Mesendoderm (in vitro differentiated cells): ENCODE results near the gene SEMA6C.

Source experiments
- DNase-seq: peaks from one replicate; pipeline ENCODE4 v3.0.0; 2013
- H2AK5ac ChIP-seq: 2 replicates; pipeline ENCODE4 v1.6.1; 2013; ENCODE audit warnings: low read length, inconsistent platforms
- H2BK120ac ChIP-seq: 2 replicates; pipeline ENCODE4 v1.6.1; 2013; ENCODE audit warnings: low read depth, mild to moderate bottlenecking, low read length, moderate library complexity, mixed read lengths
- H2BK15ac ChIP-seq: replicated peaks from 2 replicates; pipeline ENCODE4 v1.6.1; 2013; ENCODE audit warnings: low read depth, mild to moderate bottlenecking, moderate library complexity
- H2BK5ac ChIP-seq: 2 replicates; pipeline ENCODE4 v1.6.1; 2013; ENCODE audit warnings: low read length, inconsistent platforms
- H3K18ac ChIP-seq: 2 replicates; pipeline ENCODE4 v1.6.1; 2013; ENCODE audit warnings: mild to moderate bottlenecking, low read length, mixed read lengths
- H3K23ac ChIP-seq: one replicate; pipeline ENCODE4 v1.6.1; 2013; ENCODE audit warnings: low read length
- H3K27ac ChIP-seq: 2 replicates; pipeline ENCODE4 v1.5.1; 2013; ENCODE audit warnings: low read depth, mild to moderate bottlenecking, inconsistent platforms, low read length, moderate library complexity
- H3K27me3 ChIP-seq: 2 replicates; pipeline ENCODE4 v1.6.1; 2013; ENCODE audit warnings: low read length, control low read depth, mild to moderate bottlenecking, inconsistent platforms; ENCODE audit not compliant: insufficient read depth, poor library complexity
- H3K36me3 ChIP-seq: 2 replicates; pipeline ENCODE4 v1.6.1; 2013; ENCODE audit warnings: low read length, inconsistent platforms; ENCODE audit not compliant: control insufficient read depth, insufficient read depth
- H3K4ac ChIP-seq: one replicate; pipeline ENCODE4 v1.6.1; 2013; ENCODE audit warnings: low read depth, mild to moderate bottlenecking, low read length, moderate library complexity
- H3K4me1 ChIP-seq: 2 replicates; pipeline ENCODE4 v1.6.1; 2013; ENCODE audit warnings: low read depth, low read length, inconsistent platforms; ENCODE audit not compliant: control insufficient read depth
- H3K4me2 ChIP-seq: 2 replicates; pipeline ENCODE4 v1.6.1; 2013; ENCODE audit warnings: low read length
- H3K4me3 ChIP-seq: 2 replicates; pipeline ENCODE4 v1.5.1; 2013; ENCODE audit warnings: mild to moderate bottlenecking, low read length
- H3K56ac ChIP-seq: one replicate; pipeline ENCODE4 v1.6.1; 2013; ENCODE audit warnings: low read length
- H3K79me1 ChIP-seq: 2 replicates; pipeline ENCODE4 v1.6.1; 2013; ENCODE audit warnings: low read length, inconsistent platforms
- H3K79me2 ChIP-seq: 2 replicates; pipeline ENCODE4 v1.6.1; 2013; ENCODE audit warnings: mild to moderate bottlenecking, low read length; ENCODE audit not compliant: control insufficient read depth, insufficient read depth
- H3K9ac ChIP-seq: 2 replicates; pipeline ENCODE4 v1.6.1; 2013; ENCODE audit warnings: low read length, inconsistent platforms
- H4K5ac ChIP-seq: one replicate; pipeline ENCODE4 v1.6.1; 2013; ENCODE audit warnings: low read length
- H4K8ac ChIP-seq: one replicate; pipeline ENCODE4 v1.6.1; 2013; ENCODE audit warnings: low read depth, mild to moderate bottlenecking, control low read depth, low read length, moderate library complexity
- WGBS: extraction: QIAGEN DNeasy Blood & Tissue Kit; methylation state at CpG from one replicate; pipeline ENCODE4 v1.1.7; 2013; ENCODE audit warnings: low lambda C conversion rate, missing lambda C conversion rate; ENCODE audit not compliant: insufficient coverage; ENCODE audit errors: extremely low coverage; 5-methylcytosine and 5-hydroxymethylcytosine counted together

Gene SEMA6C

GRCh38 chr1:151175863-151176262 lies 29.4 kb upstream of the SEMA6C start, which contains the start of gene TMOD4:
TMOD4 (minus strand) TSS chr1:151175981; CDS start chr1:151174875, 1,106 bp downstream.
- Histone ChIP-seq H3K4me2 (no peak within 1 kb of the TSS), H3K79me1 (no peaks in the 10 kb centered on the region), H3K4me3 (no peak within 1 kb of the TSS), H3K9ac (no peak within 1 kb of the TSS), H4K5ac (no peak within 1 kb of the TSS), H3K36me3 (peaks cover 1% of the 10 kb centered on the region), H3K56ac (no peak within 1 kb of the TSS), H3K79me2 (no peaks in the 10 kb centered on the region), H3K4ac (no peak within 1 kb of the TSS), H3K27me3 (no peaks in the 10 kb centered on the region), H3K4me1 (no peaks in the 10 kb centered on the region), H3K27ac (no peak within 1 kb of the TSS), H2AK5ac (no peak within 1 kb of the TSS), H3K18ac (no peak within 1 kb of the TSS), H3K23ac (no peak within 1 kb of the TSS), H2BK5ac (no peak within 1 kb of the TSS), H4K8ac (no peak within 1 kb of the TSS), H2BK120ac (no peak within 1 kb of the TSS), H2BK15ac (no peak within 1 kb of the TSS)
- peak; percentile 48 for DNase-seq
- WGBS, result no CpG with 5 or more reads among the region's 4 CpGs

DNA sequence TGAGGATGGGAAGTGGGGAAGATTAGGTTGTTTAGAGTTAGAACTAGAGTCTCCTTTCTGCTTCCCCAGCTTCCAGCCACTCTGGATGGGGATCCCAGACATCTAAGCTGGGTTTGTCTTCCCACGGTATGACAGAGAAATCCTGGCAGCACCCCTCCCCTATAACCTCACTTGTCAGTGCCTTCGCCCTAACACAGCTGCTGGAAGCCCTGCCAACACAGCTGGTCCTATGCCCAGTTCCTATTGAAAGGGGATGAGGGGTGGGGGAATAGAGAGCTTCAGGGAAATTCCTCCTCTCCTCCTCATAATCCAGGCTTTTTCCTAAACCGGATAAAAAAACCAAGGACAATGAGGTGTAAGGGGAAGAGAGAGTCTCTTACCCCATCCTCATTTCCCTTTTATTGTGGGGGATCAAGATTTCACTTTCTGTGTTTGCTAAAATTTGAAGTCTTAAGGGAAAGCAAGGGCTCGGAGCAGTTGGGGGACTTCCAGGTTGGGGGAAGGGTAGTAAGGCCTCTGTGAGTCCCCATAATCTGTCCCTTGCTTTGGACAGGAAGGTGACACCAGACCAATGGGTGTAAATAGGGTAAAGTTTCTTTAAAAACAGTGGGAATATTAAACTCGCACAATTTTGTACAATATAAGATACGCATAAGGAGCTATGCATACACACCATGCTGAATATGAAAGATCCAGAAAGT lies 28.8 kb upstream of the SEMA6C start:
- Histone ChIP-seq H3K4me2 (no peak overlapping the region), H3K56ac (no peak overlapping the region), H3K9ac (no peak overlapping the region), H2BK15ac (no peak overlapping the region), H3K4me3 (no peak overlapping the region), H3K79me2 (no peaks in the 10 kb centered on the region), H3K79me1 (no peaks in the 10 kb centered on the region), H4K5ac (no peak overlapping the region), H2AK5ac (no peak overlapping the region), H3K27me3 (no peaks in the 10 kb centered on the region), H3K4me1 (no peaks in the 10 kb centered on the region), H3K23ac (no peak overlapping the region), H3K27ac (no peak overlapping the region), H4K8ac (no peak overlapping the region), H3K4ac (no peak overlapping the region), H3K18ac (no peak overlapping the region), H3K36me3 (peaks cover 1% of the 10 kb centered on the region), H2BK120ac (no peak overlapping the region), H2BK5ac (no peak overlapping the region)
- no peak for DNase-seq
- no CpG with 5 or more reads among the region's 6 CpGs for WGBS

GRCh38 chr1:151171190-151171589 lies 24.8 kb upstream of the SEMA6C start:
- Histone ChIP-seq H3K4me2 (no peak overlapping the region), H3K18ac (no peak overlapping the region), H3K4me1 (no peaks in the 10 kb centered on the region), H2AK5ac (no peak overlapping the region), H2BK120ac (no peak overlapping the region), H4K8ac (no peak overlapping the region), H3K23ac (no peak overlapping the region), H3K79me1 (no peaks in the 10 kb centered on the region), H4K5ac (no peak overlapping the region), H3K4me3 (no peak overlapping the region), H3K4ac (no peak overlapping the region), H2BK15ac (no peak overlapping the region), H3K36me3 (peaks cover 1% of the 10 kb centered on the region), H3K56ac (no peak overlapping the region), H3K27me3 (no peaks in the 10 kb centered on the region), H3K79me2 (no peaks in the 10 kb centered on the region), H3K27ac (no peak overlapping the region), H2BK5ac (no peak overlapping the region), H3K9ac (no peak overlapping the region)
- no CpG with 5 or more reads among the region's 5 CpGs for WGBS
- no peak for DNase-seq

DNA sequence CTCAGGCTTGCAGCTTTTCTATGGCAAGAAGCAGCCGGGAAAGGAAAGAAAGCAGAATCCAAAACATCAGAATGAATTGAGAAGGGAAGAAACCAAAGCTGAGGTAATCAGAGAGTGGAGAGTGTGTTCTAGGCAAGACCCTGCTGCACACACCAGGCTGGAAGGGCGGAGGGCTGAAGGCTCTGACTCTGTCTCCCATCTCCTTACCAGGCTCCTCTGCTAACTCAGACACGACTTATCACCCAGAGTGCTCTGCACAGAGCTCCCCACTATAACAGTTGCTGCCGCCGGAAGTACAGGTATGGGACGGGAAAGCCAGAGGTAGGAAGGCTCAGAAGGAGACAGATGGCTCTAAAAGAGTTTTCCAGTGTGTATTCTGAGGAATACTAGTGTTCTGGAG lies 20.7 kb upstream of the SEMA6C start:
- Histone ChIP-seq H3K4me3 (no peak overlapping the region), H2BK15ac (no peak overlapping the region), H2BK5ac (no peak overlapping the region), H4K5ac (no peak overlapping the region), H3K36me3 (no peaks in the 10 kb centered on the region), H3K18ac (no peak overlapping the region), H2BK120ac (no peak overlapping the region), H3K79me2 (no peaks in the 10 kb centered on the region), H3K4me1 (no peaks in the 10 kb centered on the region), H3K79me1 (no peaks in the 10 kb centered on the region), H3K27ac (no peak overlapping the region), H3K4me2 (no peak overlapping the region), H3K56ac (peak overlapping the region; percentile 79), H3K23ac (no peak overlapping the region), H3K27me3 (no peaks in the 10 kb centered on the region), H3K9ac (peak overlapping the region; percentile 75), H4K8ac (no peak overlapping the region), H3K4ac (no peak overlapping the region), H2AK5ac (no peak overlapping the region)
- no CpG with 5 or more reads among the region's 6 CpGs for WGBS
- DNase-seq, result no peak

- Histone ChIP-seq H3K18ac (peak overlapping the region; percentile 60), H3K9ac (peak overlapping the region; percentile 75), H2BK15ac (no peak overlapping the region), H3K79me2 (no peaks in the 10 kb centered on the region), H3K79me1 (no peaks in the 10 kb centered on the region), H4K5ac (no peak overlapping the region), H3K4me3 (peak overlapping the region; percentile 53), H3K4me2 (peak overlapping the region; percentile 58), H3K4me1 (no peaks in the 10 kb centered on the region), H3K23ac (no peak overlapping the region), H4K8ac (no peak overlapping the region), H2BK5ac (no peak overlapping the region), H2AK5ac (no peak overlapping the region), H3K4ac (peak overlapping the region; percentile 94), H3K27ac (no peak overlapping the region), H3K36me3 (no peaks in the 10 kb centered on the region), H3K56ac (peak overlapping the region; percentile 79), H2BK120ac (no peak overlapping the region), H3K27me3 (no peaks in the 10 kb centered on the region)
- WGBS, result no CpG with 5 or more reads among the region's 15 CpGs
- DNase-seq, result peak; percentile 71
These were observed 20.1 kb upstream of the SEMA6C start for GRCh38 chr1:151166505-151166956.
